HepG2 (cell line): ENCODE data around the gene KANSL3.
"Not testable (repeated sequence)": the region's sequence is repeated elsewhere in the genome, so short reads cannot be mapped to it uniquely, and the experiment has no call there.

Experiments used
- ATF1 ChIP-seq: IDR thresholded peaks from 2 replicates; pipeline ENCODE4 v1.6.1; 2016; ENCODE audit warnings: mild to moderate bottlenecking, control low read depth
- POLR2A ChIP-seq, 2 experiments: IDR thresholded peaks; 2 replicates each; pipeline ENCODE4 v1.6.1; 2011; ENCODE audit warnings: low read depth in 2 of 2, low read length in 2 of 2, mild to moderate bottlenecking in 1 of 2, moderate library complexity in 1 of 2; ENCODE audit not compliant: insufficient read depth in 1 of 2
- SRSF1 ChIP-seq: fragments of 200-400 bp; formaldehyde crosslinking; optimal IDR thresholded peaks from 2 replicates; pipeline ENCODE3; 2017; ENCODE audit warnings: mild to moderate bottlenecking, low read depth, low read length, moderate library complexity
- SUZ12 ChIP-seq: fragments of 150-350 bp; IDR thresholded peaks from 2 replicates; pipeline ENCODE4 v1.6.1; 2014; ENCODE audit warnings: low read depth, low read length
- USF2 ChIP-seq, 2 experiments: sonication (generic) in 1 of 2; formaldehyde crosslinking in 1 of 2; IDR thresholded peaks; 2 replicates each; pipeline versions ENCODE4 v1.5.1 to v1.6.1; 2011 to 2020; ENCODE audit warnings: borderline replicate concordance in 1 of 2, low read depth in 1 of 2, low read length in 1 of 2, mild to moderate bottlenecking in 1 of 2, missing genetic modification reagents in 1 of 2, moderate library complexity in 1 of 2
- ZNF121 ChIP-seq: sonication (generic); formaldehyde crosslinking; IDR thresholded peaks from 2 replicates; pipeline ENCODE4 v1.5.0; 2020; ENCODE audit warnings: mild to moderate bottlenecking, missing genetic modification reagents
- ZNF292 ChIP-seq: sonication (generic); formaldehyde crosslinking; IDR thresholded peaks from 2 replicates; pipeline ENCODE4 v1.8.1; 2022; ENCODE audit warnings: mild to moderate bottlenecking, low read depth, missing genetic modification reagents, borderline replicate concordance
- ZSCAN20 ChIP-seq: sonication (generic); formaldehyde crosslinking; IDR thresholded peaks from 2 replicates; pipeline ENCODE4 v1.4.0; 2020; ENCODE audit warnings: missing genetic modification reagents, mild to moderate bottlenecking, borderline replicate concordance

GRCh38 chr2:96557421-96557820 lies 80.7 kb downstream of the KANSL3 start:
- not testable (repeated sequence) for TF ChIP-seq SRSF1; USF2 (IDR thresholded peaks at IDR 0.05; ENCODE audit: low read depth, low read length); USF2 (CRISPR knock-in tag; IDR thresholded peaks at IDR 0.05; ENCODE audit: borderline replicate concordance); POLR2A (IDR thresholded peaks at IDR 0.05; ENCODE audit: insufficient read depth in 1 of 2, low read depth in 2 of 2, low read length in 2 of 2); SUZ12; ZSCAN20 (CRISPR knock-in tag); ATF1; ZNF121; ZNF292
